NCI-H226 (cell line): ENCODE data around the gene ASPHD1.
"Not testable (repeated sequence)": the region's sequence is repeated elsewhere in the genome, so short reads cannot be mapped to it uniquely, and the experiment has no call there.

ENCODE experiments used
- DNase-seq: peaks from one replicate; pipeline ENCODE4 v3.0.0-alpha.2; 2015

The ASPHD1 gene

DNA sequence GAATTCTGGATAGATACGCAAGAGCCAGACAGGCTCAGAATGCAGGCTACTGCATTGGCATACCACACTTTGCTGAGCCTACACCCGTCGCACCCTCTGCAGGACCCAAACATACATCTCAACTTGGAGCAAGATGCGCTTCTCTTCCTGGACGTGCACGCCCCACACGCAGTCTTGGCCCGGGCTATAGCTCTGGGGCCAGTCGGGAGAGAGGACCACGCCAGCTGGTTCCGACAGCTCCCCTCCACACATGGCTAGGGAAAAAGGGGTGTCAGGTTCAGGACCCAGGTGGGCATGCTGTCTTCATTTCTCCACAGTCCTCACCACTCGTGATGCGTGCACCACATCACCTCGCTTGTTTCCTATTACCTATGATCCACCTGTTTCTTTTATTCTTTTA lies 22.1 kb upstream of the ASPHD1 start:
- DNase-seq: no peak

DNA sequence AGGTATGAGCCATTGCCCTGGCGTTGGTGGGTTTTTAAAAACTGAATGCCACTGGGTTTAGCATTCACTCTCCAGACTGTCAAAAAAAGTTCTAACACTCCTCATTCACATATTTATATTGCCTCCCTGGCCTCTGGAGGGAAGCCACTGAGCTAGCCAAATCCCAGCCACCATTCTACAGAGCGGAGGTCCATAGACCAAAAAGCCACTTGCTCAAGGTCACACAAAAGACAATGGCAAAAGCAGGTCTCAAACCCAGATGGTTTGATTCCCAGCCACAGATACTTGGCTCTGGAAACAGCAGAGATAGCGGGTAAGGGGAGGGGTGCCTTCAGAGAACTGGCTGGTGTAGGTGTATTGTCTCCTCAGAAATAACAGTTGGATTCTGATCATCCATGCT lies 19.2 kb upstream of the ASPHD1 start:
- no peak for DNase-seq

GRCh38 chr16:29883987-29884386 lies 16.3 kb upstream of the ASPHD1 start:
- DNase-seq: no peak

- not testable (repeated sequence) for DNase-seq
Measured at GRCh38 chr16:29889372-29889771, 10.9 kb upstream of the ASPHD1 start.

DNA sequence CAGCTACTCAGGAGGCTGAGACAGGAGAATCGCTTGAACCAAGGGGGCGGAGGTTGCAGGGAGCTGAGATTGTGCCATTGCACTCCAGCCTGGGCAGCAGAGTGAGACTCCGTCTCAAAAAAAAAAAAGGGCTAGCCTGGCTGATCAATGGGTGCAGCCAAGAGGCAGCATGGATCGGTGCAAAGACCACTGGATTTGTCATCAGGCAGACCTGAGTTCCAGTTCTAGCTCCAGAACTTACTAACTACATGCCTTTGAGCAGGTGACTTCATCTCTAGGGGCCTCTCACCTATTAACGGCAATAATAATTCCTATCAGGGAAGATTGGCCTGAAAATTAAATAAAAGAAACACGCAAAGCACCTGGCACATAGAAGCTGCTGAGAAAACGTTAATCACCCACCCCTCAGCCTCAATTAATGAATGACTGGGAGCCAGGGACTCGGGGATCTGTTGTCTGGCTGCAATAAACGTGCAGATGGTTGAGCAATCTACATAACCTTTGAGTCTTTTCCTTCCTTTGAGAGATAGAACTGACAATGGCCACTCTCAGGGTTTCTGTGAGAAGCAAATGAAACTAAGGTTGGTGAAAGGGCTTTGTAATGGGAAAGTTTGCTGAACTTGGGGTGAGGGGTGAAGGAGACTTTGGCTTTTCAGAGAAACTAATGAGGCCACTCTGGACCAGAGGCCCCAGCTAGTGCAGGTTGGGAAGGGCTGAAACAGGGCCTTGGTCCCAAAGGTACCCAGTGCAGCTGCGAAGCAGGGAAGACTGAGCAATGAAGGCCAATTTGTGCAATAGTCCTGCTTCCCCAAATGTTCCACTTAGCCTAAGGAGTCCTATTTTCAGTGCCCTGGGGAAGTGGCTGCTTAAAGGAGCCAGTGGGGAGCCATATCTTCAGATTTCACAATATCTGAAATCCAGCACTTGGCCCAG lies 8.5 kb upstream of the ASPHD1 start:
- no peak for DNase-seq

- no peak for DNase-seq
Measured at GRCh38 chr16:29892458-29892813, 7.9 kb upstream of the ASPHD1 start.

DNA sequence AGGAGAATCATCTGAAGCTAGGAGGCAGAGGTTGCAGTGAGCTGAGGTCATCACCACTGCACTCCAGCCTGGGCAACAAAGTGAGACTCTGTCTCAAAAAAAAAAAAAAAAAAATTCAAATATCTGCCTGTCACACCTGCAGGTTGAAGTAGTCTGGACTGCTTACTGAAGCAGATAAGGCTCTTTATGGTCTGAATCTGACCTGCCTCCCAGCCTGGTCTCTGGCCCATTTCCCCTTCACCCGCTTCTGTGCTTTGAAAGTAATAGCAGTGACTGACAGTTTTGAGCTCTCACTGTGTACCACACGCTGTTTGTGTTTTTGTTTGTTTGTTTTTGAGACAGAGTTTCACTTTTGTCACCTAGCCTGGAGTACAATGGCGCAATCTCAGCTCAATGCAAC lies 6.7 kb upstream of the ASPHD1 start:
- no peak for DNase-seq

GRCh38 chr16:29894352-29894751 lies 5.9 kb upstream of the ASPHD1 start:
- DNase-seq: no peak

DNA sequence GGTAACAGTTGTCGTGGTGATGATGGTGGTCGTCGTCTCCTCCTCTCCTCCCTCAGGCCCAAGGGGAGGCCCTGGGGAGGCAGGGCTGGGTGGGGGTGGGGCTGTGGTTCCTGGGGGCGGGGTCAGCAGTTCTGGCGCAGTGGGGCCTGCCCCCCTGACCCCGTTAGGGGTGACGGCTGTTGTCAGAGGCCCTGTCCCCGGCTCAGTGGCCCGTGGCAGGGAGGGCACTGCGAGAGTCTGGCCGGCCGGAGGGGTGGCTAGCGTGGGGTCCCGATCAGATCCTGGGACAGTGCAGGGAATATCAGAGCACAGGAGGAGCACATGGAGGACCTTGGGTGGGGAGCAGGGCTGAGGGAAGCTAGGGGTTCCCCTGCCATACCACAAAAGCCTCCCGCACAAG lies 3.4 kb upstream of the ASPHD1 start:
- no peak for DNase-seq

- DNase-seq: no peak
Measured at GRCh38 chr16:29897333-29897732, 3.0 kb upstream of the ASPHD1 start.

DNA sequence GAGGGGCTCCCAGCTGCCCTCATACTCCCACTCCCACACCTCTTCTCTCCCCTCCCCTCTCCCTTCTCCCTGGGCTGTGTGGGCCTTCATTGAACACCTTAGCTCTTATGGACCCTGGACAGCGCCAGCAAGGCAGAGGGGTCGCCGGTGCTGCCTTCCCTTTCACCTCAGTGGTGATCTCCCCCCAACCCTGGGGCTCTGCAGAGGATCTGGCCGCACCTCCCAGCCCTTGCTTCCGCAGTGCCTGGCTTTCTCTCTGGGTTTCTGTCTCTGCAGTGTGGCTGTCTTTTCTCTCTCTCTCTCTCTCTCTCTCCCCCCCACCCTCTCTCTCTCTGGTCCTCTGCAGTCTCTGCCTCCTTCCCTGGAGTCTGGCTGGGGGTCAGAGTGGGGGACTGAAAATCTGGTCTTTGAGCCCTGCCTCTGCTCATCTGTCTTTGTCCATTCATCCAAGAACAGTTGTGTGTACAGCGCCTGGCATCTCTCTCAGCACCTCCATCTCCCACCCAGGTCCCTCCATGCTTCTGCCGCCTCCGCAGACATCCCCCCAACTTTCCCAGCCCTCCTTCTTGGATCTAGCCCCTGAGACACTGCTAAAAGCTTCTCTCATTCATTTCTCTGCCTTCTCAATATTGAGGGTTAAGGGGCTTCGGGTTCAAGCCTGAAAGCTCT lies 2.0 kb upstream of the ASPHD1 start:
- DNase-seq: no peak

GRCh38 chr16:29898804-29899515 lies 1.3 kb upstream of the ASPHD1 start:
- no peak for DNase-seq

GRCh38 chr16:29899516-29900101 lies 679 bp upstream of the ASPHD1 start, which contains the start of gene SEZ6L2:
Gene SEZ6L2 (minus strand): TSS chr16:29899550. CDS start chr16:29899019, 531 bp downstream.
- DNase-seq: peak; percentile 94

- DNase-seq: no peak
Measured at GRCh38 chr16:29900888-29901606, 759 bp downstream of the ASPHD1 start.

DNA sequence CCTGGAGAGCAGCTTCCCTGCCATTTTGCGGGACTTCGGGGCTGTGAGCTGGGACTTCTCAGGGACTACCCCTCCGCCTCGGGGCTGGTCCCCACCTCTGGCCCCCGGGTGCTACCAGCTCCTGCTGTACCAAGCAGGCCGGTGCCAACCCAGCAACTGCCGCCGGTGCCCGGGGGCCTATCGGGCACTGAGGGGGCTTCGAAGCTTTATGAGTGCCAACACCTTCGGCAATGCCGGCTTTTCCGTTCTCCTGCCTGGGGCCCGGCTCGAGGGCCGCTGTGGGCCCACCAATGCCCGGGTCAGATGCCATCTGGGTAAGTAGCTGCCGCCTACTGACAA lies 1.3 kb downstream of the ASPHD1 start:
- no peak for DNase-seq

DNA sequence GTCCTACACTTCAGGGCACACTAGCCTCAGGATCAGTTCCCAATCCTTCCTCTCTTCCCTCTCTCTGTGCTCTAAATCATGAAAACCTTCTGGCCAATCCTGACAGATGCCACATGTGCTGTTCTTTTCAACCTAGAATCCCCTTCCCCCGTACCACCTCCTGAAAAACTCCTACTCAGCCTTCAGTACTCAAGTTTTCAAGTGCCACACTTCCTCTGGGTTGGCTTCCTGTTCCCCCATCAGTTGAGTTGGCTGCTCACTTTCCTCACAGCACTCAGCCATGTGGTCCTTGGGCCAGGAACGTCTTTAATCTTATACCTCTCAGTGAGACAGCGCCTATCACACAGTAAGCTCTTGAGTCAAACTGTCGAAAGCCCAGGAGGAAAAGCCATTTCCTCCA lies 3.3 kb downstream of the ASPHD1 start:
- DNase-seq: no peak

GRCh38 chr16:29904947-29905346 lies 4.7 kb downstream of the ASPHD1 start:
- no peak for DNase-seq

DNA sequence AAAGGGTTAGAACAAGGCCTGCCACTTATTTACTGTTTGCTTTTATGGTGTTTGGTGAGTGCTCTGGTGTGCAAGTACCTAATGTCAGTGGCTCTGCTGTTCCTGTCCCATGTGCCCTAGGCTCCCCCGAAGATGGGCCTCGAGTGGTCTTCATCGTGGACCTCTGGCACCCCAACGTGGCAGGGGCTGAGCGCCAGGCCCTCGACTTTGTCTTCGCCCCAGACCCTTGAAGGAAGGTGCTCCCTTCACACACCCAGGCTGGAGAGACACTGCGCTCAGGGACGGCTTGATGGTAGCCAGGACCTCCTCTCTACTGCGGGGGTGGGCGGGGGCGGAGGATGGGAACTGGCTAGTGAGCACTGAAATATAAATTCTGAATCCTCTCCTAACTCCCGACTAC lies 5.4 kb downstream of the ASPHD1 start:
- no peak for DNase-seq

GRCh38 chr16:29906520-29907244 lies 6.4 kb downstream of the ASPHD1 start:
- DNase-seq: no peak

GRCh38 chr16:29907973-29908372 lies 7.7 kb downstream of the ASPHD1 start:
- no peak for DNase-seq

- no peak for DNase-seq
Measured at GRCh38 chr16:29908719-29909220, 8.5 kb downstream of the ASPHD1 start.

DNA sequence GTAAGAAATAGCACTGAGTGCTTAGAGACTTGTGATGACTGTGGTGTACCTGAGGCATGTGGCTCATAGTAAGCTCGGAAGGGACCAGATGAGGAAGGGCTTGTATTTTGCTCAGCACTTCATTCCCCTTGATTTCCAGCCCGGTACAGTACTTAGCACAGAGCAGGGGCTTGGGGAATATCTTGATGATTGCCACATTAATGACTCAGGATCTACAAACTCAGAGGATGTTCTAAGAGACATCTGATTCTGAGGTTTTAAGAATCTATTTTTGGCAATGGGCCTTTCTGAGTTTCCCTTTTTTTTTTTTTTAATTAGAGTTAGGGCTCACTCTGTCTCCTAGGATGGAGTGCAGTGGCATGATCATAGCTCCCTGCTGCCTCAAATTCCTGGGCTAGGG lies 9.1 kb downstream of the ASPHD1 start:
- no peak for DNase-seq
